IPS-18a (cell line): ENCODE measurements around the gene UNC50.

Experiments
- H3K27ac ChIP-seq: one replicate; pipeline ENCODE4 v1.5.1; 2013; ENCODE audit warnings: low read length
- H3K27me3 ChIP-seq: one replicate; pipeline ENCODE4 v1.6.1; 2013; ENCODE audit warnings: mild to moderate bottlenecking, low read length; ENCODE audit not compliant: control insufficient read depth, insufficient read depth
- H3K36me3 ChIP-seq: one replicate; pipeline ENCODE4 v1.6.1; 2013; ENCODE audit warnings: low read depth, low read length; ENCODE audit not compliant: control insufficient read depth
- H3K4me1 ChIP-seq: one replicate; pipeline ENCODE4 v1.6.1; 2013; ENCODE audit warnings: low read depth, low read length; ENCODE audit not compliant: control insufficient read depth
- H3K4me3 ChIP-seq: one replicate; pipeline ENCODE4 v1.5.1; 2013; ENCODE audit warnings: low read length
- H3K9ac ChIP-seq: one replicate; pipeline ENCODE4 v1.6.1; 2013; ENCODE audit warnings: mild to moderate bottlenecking, low read length, moderate library complexity
- H3K9me3 ChIP-seq: one replicate; pipeline ENCODE4 v1.6.1; 2013; ENCODE audit warnings: low read depth, low read length; ENCODE audit not compliant: control insufficient read depth

Gene UNC50, protein sequence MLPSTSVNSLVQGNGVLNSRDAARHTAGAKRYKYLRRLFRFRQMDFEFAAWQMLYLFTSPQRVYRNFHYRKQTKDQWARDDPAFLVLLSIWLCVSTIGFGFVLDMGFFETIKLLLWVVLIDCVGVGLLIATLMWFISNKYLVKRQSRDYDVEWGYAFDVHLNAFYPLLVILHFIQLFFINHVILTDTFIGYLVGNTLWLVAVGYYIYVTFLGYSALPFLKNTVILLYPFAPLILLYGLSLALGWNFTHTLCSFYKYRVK

GRCh38 chr2:98608116-98608961 lies at the start of gene UNC50, which contains the start of gene COA5:
Gene UNC50 (plus strand): TSS chr2:98608589. CDS start chr2:98609760, 1,171 bp downstream.
Gene COA5 (minus strand): TSS chr2:98608512. CDS start chr2:98608405, 107 bp downstream.
- peaks cover 11% of the 10 kb centered on the region for H3K4me1 ChIP-seq
- no peaks in the 10 kb centered on the region for H3K9me3 ChIP-seq
- peak within 1 kb of the TSS; percentile 95 for H3K4me3 ChIP-seq
- H3K27me3 ChIP-seq, result no peaks in the 10 kb centered on the region
- H3K36me3 ChIP-seq, result peaks cover 30% of the 10 kb centered on the region
- H3K9ac ChIP-seq, result peak within 1 kb of the TSS; percentile 91
- H3K27ac ChIP-seq, result peak within 1 kb of the TSS; percentile 60

DNA sequence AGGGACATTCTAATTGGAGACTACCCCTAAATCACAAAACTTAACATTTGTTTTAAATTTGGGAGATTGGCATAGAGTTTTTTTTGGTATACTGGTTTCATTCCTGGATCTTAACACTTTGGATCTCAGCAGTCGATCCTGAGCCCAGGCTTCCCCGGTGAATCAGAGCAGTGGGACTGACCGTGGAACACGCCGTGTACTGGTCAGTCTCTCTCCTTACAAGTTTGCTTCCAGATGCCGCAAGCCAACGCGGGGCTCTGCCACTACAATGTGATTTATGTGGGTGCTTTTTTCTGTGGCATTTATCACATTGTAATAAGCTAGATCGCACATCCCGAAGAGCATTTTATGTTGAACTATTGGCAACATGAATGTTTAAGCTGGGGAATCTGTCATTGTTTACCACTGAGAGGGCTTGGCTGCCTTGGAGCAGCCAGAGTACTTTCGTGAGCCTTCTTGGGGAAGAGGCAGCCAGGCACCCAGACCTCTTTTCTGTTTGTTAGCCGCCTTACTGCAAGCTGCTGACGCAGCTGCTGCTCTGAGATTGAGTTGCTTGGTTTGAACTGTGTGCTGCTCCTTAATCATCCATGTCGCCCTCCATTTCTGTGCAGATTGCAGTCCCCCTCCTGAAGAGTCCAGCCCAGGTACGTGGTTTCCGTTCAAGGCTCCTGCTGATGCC lies 49.4 kb upstream of the UNC50 start:
- peaks cover 56% of the 10 kb centered on the region for H3K36me3 ChIP-seq
- H3K9ac ChIP-seq, result no peak overlapping the region
- H3K27ac ChIP-seq, result no peak overlapping the region
- H3K9me3 ChIP-seq, result no peaks in the 10 kb centered on the region
- H3K4me1 ChIP-seq, result no peaks in the 10 kb centered on the region
- no peak overlapping the region for H3K4me3 ChIP-seq
- no peaks in the 10 kb centered on the region for H3K27me3 ChIP-seq

DNA sequence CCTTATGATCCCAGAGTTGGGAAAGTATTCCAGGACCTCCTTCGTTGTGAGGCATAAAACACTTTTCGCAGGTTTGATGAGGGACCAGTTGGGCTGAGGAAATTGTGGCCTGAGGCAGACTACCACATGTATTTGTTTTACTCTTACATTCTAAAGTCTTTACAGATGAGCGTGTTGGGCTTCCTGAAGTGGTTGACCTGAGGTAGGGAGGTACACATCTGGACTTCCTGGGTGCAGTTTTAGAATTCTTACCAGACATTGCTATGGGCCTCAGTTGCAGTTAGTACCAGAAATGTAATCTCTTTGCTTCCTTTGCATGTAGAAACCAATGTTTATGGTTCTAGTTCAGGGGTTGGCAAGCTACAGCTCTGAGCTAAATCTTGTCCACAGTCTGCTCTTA lies 48.8 kb upstream of the UNC50 start:
- no peaks in the 10 kb centered on the region for H3K4me1 ChIP-seq
- H3K36me3 ChIP-seq, result peaks cover 55% of the 10 kb centered on the region
- H3K27ac ChIP-seq, result no peak overlapping the region
- H3K9ac ChIP-seq, result no peak overlapping the region
- H3K4me3 ChIP-seq, result no peak overlapping the region
- H3K27me3 ChIP-seq, result no peaks in the 10 kb centered on the region
- no peaks in the 10 kb centered on the region for H3K9me3 ChIP-seq

- H3K27me3 ChIP-seq, result no peaks in the 10 kb centered on the region
- H3K36me3 ChIP-seq, result peaks cover 52% of the 10 kb centered on the region
- H3K9me3 ChIP-seq, result no peaks in the 10 kb centered on the region
- no peak overlapping the region for H3K9ac ChIP-seq
- H3K4me1 ChIP-seq, result no peaks in the 10 kb centered on the region
- H3K27ac ChIP-seq, result no peak overlapping the region
- no peak overlapping the region for H3K4me3 ChIP-seq
Observed at GRCh38 chr2:98560256-98560771, 48.1 kb upstream of the UNC50 start.

DNA sequence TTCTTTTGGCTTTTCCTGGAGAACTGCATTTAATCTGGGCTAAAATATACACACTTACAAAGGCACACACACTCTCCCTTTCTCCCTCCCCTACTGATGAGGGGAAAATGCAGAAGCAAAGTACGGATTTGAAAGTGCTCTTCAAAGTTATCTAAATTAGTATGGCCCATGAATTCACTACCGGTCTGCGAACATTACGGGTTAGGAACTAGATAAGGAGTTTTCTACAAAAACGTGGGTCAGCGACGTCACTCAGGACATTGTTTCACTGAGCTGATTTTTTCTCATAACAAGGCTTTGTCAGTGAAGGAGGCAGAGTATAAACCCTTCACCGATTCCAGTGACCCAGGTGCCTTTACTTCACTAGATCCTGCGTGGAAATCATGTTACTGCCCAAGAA lies 47.4 kb upstream of the UNC50 start:
- Histone ChIP-seq H3K4me3 (no peak overlapping the region), H3K36me3 (peaks cover 52% of the 10 kb centered on the region), H3K27ac (no peak overlapping the region)

GRCh38 chr2:98561902-98562695 lies 46.3 kb upstream of the UNC50 start:
- no peak overlapping the region for H3K27ac ChIP-seq
- H3K27me3 ChIP-seq, result no peaks in the 10 kb centered on the region
- H3K4me3 ChIP-seq, result no peak overlapping the region
- peaks cover 51% of the 10 kb centered on the region for H3K36me3 ChIP-seq
- no peaks in the 10 kb centered on the region for H3K9me3 ChIP-seq
- no peaks in the 10 kb centered on the region for H3K4me1 ChIP-seq
- H3K9ac ChIP-seq, result no peak overlapping the region

More for the DNA sequence above, 47.4 kb upstream of the UNC50 start:
- H3K4me1 ChIP-seq, result no peaks in the 10 kb centered on the region
- no peak overlapping the region for H3K9ac ChIP-seq
- no peaks in the 10 kb centered on the region for H3K9me3 ChIP-seq
- no peaks in the 10 kb centered on the region for H3K27me3 ChIP-seq

DNA sequence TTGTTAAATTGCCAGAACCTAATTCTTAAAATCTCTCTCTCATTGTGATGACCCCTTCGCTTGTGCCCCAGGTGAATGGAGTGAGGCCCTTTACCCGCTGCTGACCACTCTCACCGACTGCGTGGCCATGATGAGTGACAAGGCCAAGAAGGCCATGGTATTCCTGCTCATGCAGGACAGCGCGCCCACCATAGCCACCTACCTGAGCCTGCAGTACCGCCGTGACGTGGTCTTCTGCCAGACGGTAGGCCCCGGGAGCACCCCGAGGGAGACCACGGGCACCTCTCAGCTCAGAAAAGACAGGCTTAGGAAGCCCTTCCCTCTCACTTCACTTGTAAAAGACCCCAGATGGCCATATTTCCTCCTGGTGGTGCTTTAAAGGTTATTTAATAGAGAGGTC lies 45.0 kb upstream of the UNC50 start:
- Histone ChIP-seq H3K27ac (no peak overlapping the region), H3K9ac (no peak overlapping the region), H3K4me1 (no peaks in the 10 kb centered on the region), H3K9me3 (no peaks in the 10 kb centered on the region), H3K4me3 (no peak overlapping the region), H3K27me3 (no peaks in the 10 kb centered on the region), H3K36me3 (peaks cover 49% of the 10 kb centered on the region)

DNA sequence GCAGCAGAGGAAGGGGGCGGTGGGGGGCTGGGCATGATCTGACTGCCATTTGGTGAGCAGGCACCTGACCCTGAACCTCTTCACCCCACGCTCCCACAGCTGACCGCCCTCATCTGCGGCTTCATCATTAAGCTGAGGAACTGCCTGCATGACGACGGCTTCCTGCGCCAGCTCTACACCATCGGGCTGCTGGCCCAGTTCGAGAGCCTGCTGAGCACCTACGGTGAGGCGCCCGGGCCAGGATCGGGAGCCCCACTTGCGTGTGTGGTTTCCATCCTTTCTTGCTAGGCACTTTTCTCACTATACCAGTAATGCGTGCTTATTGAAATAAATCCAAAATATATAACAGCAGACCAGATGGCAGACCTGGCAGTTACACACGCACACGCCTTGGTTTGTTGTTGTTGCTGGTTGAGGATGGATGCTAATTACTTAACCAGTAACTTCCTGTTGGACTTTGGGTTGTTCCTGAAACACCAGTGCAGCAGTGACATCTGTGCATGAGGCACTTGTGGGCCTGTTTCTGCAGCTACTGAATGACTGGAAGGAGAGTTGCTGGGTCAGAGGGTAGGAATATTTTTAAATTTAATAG lies 43.8 kb upstream of the UNC50 start:
- Histone ChIP-seq H3K4me1 (no peaks in the 10 kb centered on the region), H3K9me3 (no peaks in the 10 kb centered on the region), H3K27ac (no peak overlapping the region), H3K36me3 (peaks cover 46% of the 10 kb centered on the region), H3K4me3 (no peak overlapping the region), H3K9ac (no peak overlapping the region), H3K27me3 (no peaks in the 10 kb centered on the region)

DNA sequence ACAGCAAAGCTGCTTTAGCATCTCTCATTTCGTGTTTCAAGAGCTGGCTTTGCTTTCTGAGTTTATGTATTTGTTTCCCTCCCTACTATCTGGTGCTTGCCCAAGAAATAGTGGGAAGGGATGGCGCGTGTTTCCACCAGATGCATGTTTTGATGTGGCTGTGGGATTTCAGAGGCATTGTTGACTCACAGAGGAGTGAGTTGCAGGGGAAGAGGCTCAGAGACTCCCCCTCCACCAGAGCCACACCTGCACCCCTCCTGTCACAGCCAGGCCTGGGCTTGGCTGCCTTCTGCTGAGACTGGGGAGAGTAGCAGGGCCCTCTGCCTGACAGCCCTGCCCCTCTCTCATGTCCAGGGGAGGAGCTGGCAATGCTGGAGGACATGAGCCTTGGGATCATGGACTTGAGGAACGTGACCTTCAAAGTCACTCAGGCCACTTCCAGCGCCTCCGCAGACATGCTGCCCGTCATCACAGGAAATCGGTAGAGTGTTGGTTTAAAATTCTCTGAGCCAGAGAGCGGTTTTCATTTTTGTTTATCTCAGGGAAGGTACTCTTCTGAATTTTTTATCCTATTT lies 43.0 kb upstream of the UNC50 start:
- no peak overlapping the region for H3K9ac ChIP-seq
- no peaks in the 10 kb centered on the region for H3K4me1 ChIP-seq
- no peaks in the 10 kb centered on the region for H3K27me3 ChIP-seq
- no peak overlapping the region for H3K4me3 ChIP-seq
- H3K27ac ChIP-seq, result no peak overlapping the region
- peaks cover 45% of the 10 kb centered on the region for H3K36me3 ChIP-seq
- no peaks in the 10 kb centered on the region for H3K9me3 ChIP-seq

- Histone ChIP-seq H3K27ac (no peak overlapping the region), H3K36me3 (peaks cover 50% of the 10 kb centered on the region), H3K4me3 (no peak overlapping the region), H3K9me3 (no peaks in the 10 kb centered on the region), H3K27me3 (no peaks in the 10 kb centered on the region), H3K9ac (no peak overlapping the region), H3K4me1 (no peaks in the 10 kb centered on the region)
Observed at GRCh38 chr2:98565941-98566340, 42.4 kb upstream of the UNC50 start.
